Measurements from ENCODE around the gene ZFP92.

Gene ZFP92

GRCh38 chrX:153450114-153450948, 39.1 kb downstream of the ZFP92 start:
- Histone ChIP-seq H3K27me3 (replicated peaks; ENCODE audit: control insufficient read depth, insufficient read depth, low read length) (no peaks in the 10 kb centered on the region), H3K9ac (ENCODE audit: low read length) (no peak overlapping the region), H3K36me3 (ENCODE audit: control insufficient read depth, insufficient read depth, low read length, severe bottlenecking) (no peaks in the 10 kb centered on the region), H3K4me3 (ENCODE audit: low read length) (no peak overlapping the region), H3K4me1 (ENCODE audit: control insufficient read depth, insufficient read depth, low read length) (no peaks in the 10 kb centered on the region), H3K9me3 (ENCODE audit: control insufficient read depth, low read length) (no peaks in the 10 kb centered on the region)
- DNase-seq (ENCODE audit: low read depth), result no peak

GRCh38 chrX:153450949-153451277, 39.6 kb downstream of the ZFP92 start:
- DNase-seq (ENCODE audit: low read depth), result no peak
- H3K36me3 ChIP-seq (ENCODE audit: control insufficient read depth, insufficient read depth, low read length, severe bottlenecking), result no peaks in the 10 kb centered on the region

GRCh38 chrX:153454901-153455550, 43.8 kb downstream of the ZFP92 start:
- H3K27me3 ChIP-seq (replicated peaks; ENCODE audit: control insufficient read depth, insufficient read depth, low read length), result peaks cover 4% of the 10 kb centered on the region
- no peak overlapping the region for H3K4me3 ChIP-seq (ENCODE audit: low read length)
- H3K4me1 ChIP-seq (ENCODE audit: control insufficient read depth, insufficient read depth, low read length), result no peaks in the 10 kb centered on the region
- no peak for DNase-seq (ENCODE audit: low read depth)
- H3K9me3 ChIP-seq (ENCODE audit: control insufficient read depth, low read length), result no peaks in the 10 kb centered on the region
- H3K9ac ChIP-seq (ENCODE audit: low read length), result no peak overlapping the region
- H3K36me3 ChIP-seq (ENCODE audit: control insufficient read depth, insufficient read depth, low read length, severe bottlenecking), result no peaks in the 10 kb centered on the region

More at GRCh38 chrX:153450949-153451277, 39.6 kb downstream of the ZFP92 start:
- H3K9me3 ChIP-seq (ENCODE audit: control insufficient read depth, low read length), result no peaks in the 10 kb centered on the region
- H3K27me3 ChIP-seq (replicated peaks; ENCODE audit: control insufficient read depth, insufficient read depth, low read length), result no peaks in the 10 kb centered on the region
- no peaks in the 10 kb centered on the region for H3K4me1 ChIP-seq (ENCODE audit: control insufficient read depth, insufficient read depth, low read length)
- H3K4me3 ChIP-seq (ENCODE audit: low read length), result no peak overlapping the region
- H3K9ac ChIP-seq (ENCODE audit: low read length), result no peak overlapping the region

- no peaks in the 10 kb centered on the region for H3K4me1 ChIP-seq (ENCODE audit: control insufficient read depth, insufficient read depth, low read length)
- H3K9me3 ChIP-seq (ENCODE audit: control insufficient read depth, low read length), result no peaks in the 10 kb centered on the region
- no peak for DNase-seq (ENCODE audit: low read depth)
- no peak overlapping the region for H3K4me3 ChIP-seq (ENCODE audit: low read length)
- H3K27me3 ChIP-seq (replicated peaks; ENCODE audit: control insufficient read depth, insufficient read depth, low read length), result peaks cover 4% of the 10 kb centered on the region
- H3K36me3 ChIP-seq (ENCODE audit: control insufficient read depth, insufficient read depth, low read length, severe bottlenecking), result no peaks in the 10 kb centered on the region
- H3K9ac ChIP-seq (ENCODE audit: low read length), result no peak overlapping the region
These were observed 44.3 kb downstream of the ZFP92 start for GRCh38 chrX:153455571-153455970.

GRCh38 chrX:153456161-153456560, 44.9 kb downstream of the ZFP92 start:
- no peak overlapping the region for H3K9ac ChIP-seq (ENCODE audit: low read length)
- H3K36me3 ChIP-seq (ENCODE audit: control insufficient read depth, insufficient read depth, low read length, severe bottlenecking), result no peaks in the 10 kb centered on the region
- no peaks in the 10 kb centered on the region for H3K4me1 ChIP-seq (ENCODE audit: control insufficient read depth, insufficient read depth, low read length)
- H3K4me3 ChIP-seq (ENCODE audit: low read length), result no peak overlapping the region
- no peaks in the 10 kb centered on the region for H3K9me3 ChIP-seq (ENCODE audit: control insufficient read depth, low read length)
- H3K27me3 ChIP-seq (replicated peaks; ENCODE audit: control insufficient read depth, insufficient read depth, low read length), result peaks cover 4% of the 10 kb centered on the region
- no peak for DNase-seq (ENCODE audit: low read depth)

DNA sequence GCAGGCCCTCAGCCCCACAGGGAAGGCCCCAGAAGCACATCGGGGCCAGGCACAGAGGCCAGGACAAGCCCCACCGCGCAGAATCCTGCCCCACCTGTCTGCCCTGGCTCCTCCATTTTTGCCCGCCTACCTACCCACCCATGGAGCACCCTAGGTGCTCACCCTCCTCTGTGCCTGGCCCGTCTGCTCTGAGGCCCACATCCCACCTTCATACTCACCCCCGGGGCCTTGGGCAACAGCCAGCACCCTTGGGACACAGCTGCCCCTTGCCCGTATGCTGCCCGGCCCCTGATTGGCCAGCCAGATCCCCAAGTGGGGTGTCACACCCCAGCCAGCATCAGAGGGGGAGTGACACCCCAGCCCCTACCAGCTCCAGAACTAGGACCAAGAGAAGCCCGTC, 45.4 kb downstream of the ZFP92 start:
- peaks cover 4% of the 10 kb centered on the region for H3K27me3 ChIP-seq (replicated peaks; ENCODE audit: control insufficient read depth, insufficient read depth, low read length)
- no peak overlapping the region for H3K9ac ChIP-seq (ENCODE audit: low read length)
- H3K9me3 ChIP-seq (ENCODE audit: control insufficient read depth, low read length), result no peaks in the 10 kb centered on the region
- no peak for DNase-seq (ENCODE audit: low read depth)
- H3K36me3 ChIP-seq (ENCODE audit: control insufficient read depth, insufficient read depth, low read length, severe bottlenecking), result no peaks in the 10 kb centered on the region
- no peaks in the 10 kb centered on the region for H3K4me1 ChIP-seq (ENCODE audit: control insufficient read depth, insufficient read depth, low read length)
- no peak overlapping the region for H3K4me3 ChIP-seq (ENCODE audit: low read length)

DNA sequence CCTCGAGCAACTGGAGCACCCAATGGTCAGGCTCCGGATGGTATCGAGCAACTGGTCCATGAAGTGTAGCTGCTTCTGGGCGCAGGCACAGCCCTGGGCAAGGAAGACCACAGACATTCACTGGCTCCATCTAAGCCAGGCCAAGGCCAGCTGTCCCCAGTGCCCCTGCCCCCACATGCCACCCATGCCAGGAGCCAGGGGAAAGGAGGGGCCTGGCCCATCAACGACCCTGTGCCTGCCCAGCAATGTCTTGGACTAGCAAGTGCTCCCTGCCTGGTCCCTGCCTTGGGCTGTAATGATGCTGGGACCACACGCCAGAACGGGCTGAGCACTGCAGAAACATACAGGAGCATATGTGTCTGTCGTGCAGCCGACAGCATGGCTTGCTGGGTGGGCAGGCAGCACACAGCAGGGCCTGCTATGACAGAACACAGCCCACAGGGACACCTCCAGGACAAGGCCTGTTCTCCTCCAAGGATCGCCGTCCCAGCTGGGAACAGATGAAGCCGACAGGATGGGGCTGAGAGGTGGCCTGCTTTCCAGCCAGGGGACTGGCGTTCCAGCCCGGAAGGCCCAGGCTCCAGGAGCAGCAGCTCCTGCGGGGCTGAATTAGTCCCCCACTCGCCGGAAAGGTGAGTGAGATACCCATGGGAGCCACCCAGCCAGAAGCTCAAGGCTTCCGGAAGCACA, 46.0 kb downstream of the ZFP92 start:
- Histone ChIP-seq H3K9ac (ENCODE audit: low read length) (no peak overlapping the region), H3K36me3 (ENCODE audit: control insufficient read depth, insufficient read depth, low read length, severe bottlenecking) (no peaks in the 10 kb centered on the region), H3K27me3 (replicated peaks; ENCODE audit: control insufficient read depth, insufficient read depth, low read length) (peaks cover 4% of the 10 kb centered on the region), H3K9me3 (ENCODE audit: control insufficient read depth, low read length) (no peaks in the 10 kb centered on the region), H3K4me3 (ENCODE audit: low read length) (no peak overlapping the region), H3K4me1 (ENCODE audit: control insufficient read depth, insufficient read depth, low read length) (no peaks in the 10 kb centered on the region)
- DNase-seq (ENCODE audit: low read depth), result no peak

GRCh38 chrX:153457827-153458466, 46.7 kb downstream of the ZFP92 start:
- no peaks in the 10 kb centered on the region for H3K4me1 ChIP-seq (ENCODE audit: control insufficient read depth, insufficient read depth, low read length)
- no peaks in the 10 kb centered on the region for H3K9me3 ChIP-seq (ENCODE audit: control insufficient read depth, low read length)
- H3K4me3 ChIP-seq (ENCODE audit: low read length), result no peak overlapping the region
- H3K9ac ChIP-seq (ENCODE audit: low read length), result no peak overlapping the region
- peaks cover 4% of the 10 kb centered on the region for H3K27me3 ChIP-seq (replicated peaks; ENCODE audit: control insufficient read depth, insufficient read depth, low read length)
- no peaks in the 10 kb centered on the region for H3K36me3 ChIP-seq (ENCODE audit: control insufficient read depth, insufficient read depth, low read length, severe bottlenecking)
- DNase-seq (ENCODE audit: low read depth), result no peak

DNA sequence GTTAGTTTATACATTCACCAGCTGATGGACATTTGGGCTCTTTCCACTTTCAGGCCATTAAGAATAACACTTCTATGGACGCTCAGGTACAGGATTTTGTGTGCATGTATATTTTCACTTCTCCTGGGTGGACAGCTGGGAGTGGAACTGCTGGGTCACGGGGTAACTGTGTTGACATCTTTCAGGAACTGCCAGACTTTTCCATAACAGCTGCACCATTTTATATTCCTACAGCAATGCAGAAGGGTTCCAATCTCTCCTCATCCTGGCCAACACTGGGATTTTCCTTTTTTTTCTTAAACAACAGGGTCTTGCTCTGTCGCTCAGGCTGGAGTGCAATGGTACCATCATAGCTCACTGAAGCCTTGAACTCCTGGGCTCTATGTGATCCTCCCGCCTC, 47.2 kb downstream of the ZFP92 start:
- Histone ChIP-seq H3K4me1 (ENCODE audit: control insufficient read depth, insufficient read depth, low read length) (no peaks in the 10 kb centered on the region), H3K27me3 (replicated peaks; ENCODE audit: control insufficient read depth, insufficient read depth, low read length) (peaks cover 4% of the 10 kb centered on the region), H3K4me3 (ENCODE audit: low read length) (no peak overlapping the region), H3K9me3 (ENCODE audit: control insufficient read depth, low read length) (no peaks in the 10 kb centered on the region), H3K36me3 (ENCODE audit: control insufficient read depth, insufficient read depth, low read length, severe bottlenecking) (no peaks in the 10 kb centered on the region), H3K9ac (ENCODE audit: low read length) (no peak overlapping the region)
- no peak for DNase-seq (ENCODE audit: low read depth)

- H3K9ac ChIP-seq (ENCODE audit: low read length), result no peak overlapping the region
- H3K4me1 ChIP-seq (ENCODE audit: control insufficient read depth, insufficient read depth, low read length), result no peaks in the 10 kb centered on the region
- peak; percentile 60 for DNase-seq (ENCODE audit: low read depth)
- H3K36me3 ChIP-seq (ENCODE audit: control insufficient read depth, insufficient read depth, low read length, severe bottlenecking), result no peaks in the 10 kb centered on the region
- H3K4me3 ChIP-seq (ENCODE audit: low read length), result no peak overlapping the region
- H3K27me3 ChIP-seq (replicated peaks; ENCODE audit: control insufficient read depth, insufficient read depth, low read length), result peaks cover 4% of the 10 kb centered on the region
- no peaks in the 10 kb centered on the region for H3K9me3 ChIP-seq (ENCODE audit: control insufficient read depth, low read length)
These were observed 48.7 kb downstream of the ZFP92 start for GRCh38 chrX:153459986-153460385.

GRCh38 chrX:153460826-153461225, 49.6 kb downstream of the ZFP92 start:
- no peak overlapping the region for H3K4me3 ChIP-seq (ENCODE audit: low read length)
- peak; percentile 64 for DNase-seq (ENCODE audit: low read depth)
- H3K9me3 ChIP-seq (ENCODE audit: control insufficient read depth, low read length), result no peaks in the 10 kb centered on the region
- H3K9ac ChIP-seq (ENCODE audit: low read length), result no peak overlapping the region
- no peaks in the 10 kb centered on the region for H3K4me1 ChIP-seq (ENCODE audit: control insufficient read depth, insufficient read depth, low read length)
- peaks cover 4% of the 10 kb centered on the region for H3K27me3 ChIP-seq (replicated peaks; ENCODE audit: control insufficient read depth, insufficient read depth, low read length)
- H3K36me3 ChIP-seq (ENCODE audit: control insufficient read depth, insufficient read depth, low read length, severe bottlenecking), result no peaks in the 10 kb centered on the region

Data from adipocyte (in vitro differentiated cells).